KG1 (cell line): ENCODE measurements around the gene DNER.
A peak's percentile ranks its signal among the peaks of the same experiment; 100 is the strongest.
"Not testable (repeated sequence)": the region's sequence is repeated elsewhere in the genome, so short reads cannot be mapped to it uniquely, and the experiment has no call there.

Source experiments
- DNase-seq: peaks from one replicate; lab custom pipeline; 2025; lab: John Stamatoyannopoulos, UW

The DNER gene

GRCh38 chr2:229714080-229714735 lies at the start of gene DNER:
Gene DNER, minus strand, starts transcription at chr2:229714555. Its CDS starts 132 bp downstream, at chr2:229714423.
- DNase-seq = no peak

- DNase-seq = no peak
These were observed 47.3 kb upstream of the DNER start for GRCh38 chr2:229761663-229762062.

GRCh38 chr2:229757462-229757861 lies 43.1 kb upstream of the DNER start:
- DNase-seq = not testable (repeated sequence)

GRCh38 chr2:229752970-229753729 lies 38.8 kb upstream of the DNER start:
- DNase-seq = no peak

GRCh38 chr2:229749779-229750178 lies 35.4 kb upstream of the DNER start:
- no peak for DNase-seq

GRCh38 chr2:229748950-229749349 lies 34.6 kb upstream of the DNER start:
- no peak for DNase-seq

- DNase-seq = not testable (repeated sequence)
These were observed 28.3 kb upstream of the DNER start for GRCh38 chr2:229742691-229743090.

GRCh38 chr2:229740279-229740678 lies 25.9 kb upstream of the DNER start:
- no peak for DNase-seq

GRCh38 chr2:229738024-229738625 lies 23.8 kb upstream of the DNER start:
- DNase-seq = no peak

GRCh38 chr2:229734410-229734809 lies 20.1 kb upstream of the DNER start:
- no peak for DNase-seq

GRCh38 chr2:229733611-229734245 lies 19.4 kb upstream of the DNER start:
- no peak for DNase-seq

- no peak for DNase-seq
These were observed 18.5 kb upstream of the DNER start for GRCh38 chr2:229732897-229733296.

- no peak for DNase-seq
These were observed 17.6 kb upstream of the DNER start for GRCh38 chr2:229731916-229732315.

GRCh38 chr2:229731363-229731762 lies 17.0 kb upstream of the DNER start:
- DNase-seq = no peak

- no peak for DNase-seq
These were observed 14.0 kb upstream of the DNER start for GRCh38 chr2:229728370-229728769.

- no peak for DNase-seq
These were observed 12.3 kb upstream of the DNER start for GRCh38 chr2:229726643-229727042.

GRCh38 chr2:229725716-229726574 lies 11.6 kb upstream of the DNER start:
- no peak for DNase-seq

GRCh38 chr2:229723192-229723591 lies 8.8 kb upstream of the DNER start:
- not testable (repeated sequence) for DNase-seq

- DNase-seq = no peak
These were observed 5.7 kb upstream of the DNER start for GRCh38 chr2:229719926-229720647.

- no peak for DNase-seq
These were observed 3.7 kb upstream of the DNER start for GRCh38 chr2:229718057-229718456.

- peak; percentile 11 for DNase-seq
These were observed 1.6 kb upstream of the DNER start for GRCh38 chr2:229715895-229716507.
